Esophagus squamous epithelium (tissue), 4 donors: ENCODE data around the gene ELN.

ENCODE experiments used
- POLR2A ChIP-seq, 4 donors: fragments of 450-650 bp; IDR thresholded peaks; one replicate each; pipeline ENCODE4 v1.6.1; 2017; ENCODE audit warnings: antibody characterized with exemption in 4 of 4, mild to moderate bottlenecking in 4 of 4, moderate library complexity in 3 of 4
- TF ChIP-seq, protein P1 (sequence below), 6 experiments: fragments of 450-650 bp in 4 of 6; fragments of 200-600 bp in 2 of 6; sonication (generic) in 2 of 6; IDR thresholded peaks; one replicate each; pipeline ENCODE4 v1.5.1; 2016 to 2019; ENCODE audit warnings: antibody characterized with exemption in 6 of 6, mild to moderate bottlenecking in 4 of 6, moderate library complexity in 4 of 6

- TF ChIP-seq, protein P1, sequence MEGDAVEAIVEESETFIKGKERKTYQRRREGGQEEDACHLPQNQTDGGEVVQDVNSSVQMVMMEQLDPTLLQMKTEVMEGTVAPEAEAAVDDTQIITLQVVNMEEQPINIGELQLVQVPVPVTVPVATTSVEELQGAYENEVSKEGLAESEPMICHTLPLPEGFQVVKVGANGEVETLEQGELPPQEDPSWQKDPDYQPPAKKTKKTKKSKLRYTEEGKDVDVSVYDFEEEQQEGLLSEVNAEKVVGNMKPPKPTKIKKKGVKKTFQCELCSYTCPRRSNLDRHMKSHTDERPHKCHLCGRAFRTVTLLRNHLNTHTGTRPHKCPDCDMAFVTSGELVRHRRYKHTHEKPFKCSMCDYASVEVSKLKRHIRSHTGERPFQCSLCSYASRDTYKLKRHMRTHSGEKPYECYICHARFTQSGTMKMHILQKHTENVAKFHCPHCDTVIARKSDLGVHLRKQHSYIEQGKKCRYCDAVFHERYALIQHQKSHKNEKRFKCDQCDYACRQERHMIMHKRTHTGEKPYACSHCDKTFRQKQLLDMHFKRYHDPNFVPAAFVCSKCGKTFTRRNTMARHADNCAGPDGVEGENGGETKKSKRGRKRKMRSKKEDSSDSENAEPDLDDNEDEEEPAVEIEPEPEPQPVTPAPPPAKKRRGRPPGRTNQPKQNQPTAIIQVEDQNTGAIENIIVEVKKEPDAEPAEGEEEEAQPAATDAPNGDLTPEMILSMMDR (IDR thresholded peaks at IDR 0.05) = no peak
- TF ChIP-seq POLR2A (IDR thresholded peaks at IDR 0.05) = no peak
Measured at GRCh38 chr7:74068378-74069085, 40.6 kb downstream of the ELN start.
